IMR-90 (cell line): ENCODE data around the gene SMARCD2.
"Not testable (repeated sequence)": the region's sequence is repeated elsewhere in the genome, so short reads cannot be mapped to it uniquely, and the experiment has no call there.

Experiments
- CEBPB ChIP-seq: IDR thresholded peaks from 2 replicates; pipeline ENCODE4 v1.6.1; 2012; ENCODE audit warnings: low read depth, low read length, improper control_type of control experiment
- CHD1 ChIP-seq: IDR thresholded peaks from 2 replicates; pipeline ENCODE4 v1.6.1; 2012; ENCODE audit warnings: low read depth, low read length, improper control_type of control experiment
- FOS ChIP-seq: fragments of 150-350 bp; IDR thresholded peaks from 2 replicates; pipeline ENCODE4 v1.6.1; 2016; ENCODE audit warnings: low read depth, low read length
- MXI1 ChIP-seq: IDR thresholded peaks from 2 replicates; pipeline ENCODE4 v1.6.1; 2012; ENCODE audit warnings: low read depth, mild to moderate bottlenecking, low read length, moderate library complexity, borderline replicate concordance
- NFE2L2 ChIP-seq: fragments of 150-350 bp; IDR thresholded peaks from 2 replicates; pipeline ENCODE4 v1.6.1; 2016; ENCODE audit warnings: low read depth, mild to moderate bottlenecking, low read length
- POLR2A ChIP-seq: IDR thresholded peaks from 2 replicates; pipeline ENCODE4 v1.6.1; 2012; ENCODE audit warnings: mild to moderate bottlenecking, low read depth, low read length
- RAD21 ChIP-seq: IDR thresholded peaks from 2 replicates; pipeline ENCODE4 v1.6.1; 2012; ENCODE audit warnings: low read length, improper control_type of control experiment
- SMC3 ChIP-seq: fragments of 150-350 bp; IDR thresholded peaks from 2 replicates; pipeline ENCODE4 v1.6.1; 2016; ENCODE audit warnings: low read depth, mild to moderate bottlenecking, antibody characterized with exemption, low read length, moderate library complexity
- TF ChIP-seq, protein P1 (sequence below): conservative IDR thresholded peaks from 2 replicates; pipeline ENCODE4 v1.5.1; 2012; ENCODE audit warnings: mild to moderate bottlenecking, low read depth, low read length, improper control_type of control experiment
- TF ChIP-seq, protein P2 (sequence below): fragments of 150-350 bp; IDR thresholded peaks from 2 replicates; pipeline ENCODE4 v1.6.1; 2017; ENCODE audit warnings: mild to moderate bottlenecking, antibody characterized with exemption, low read length, low read depth

DNA sequence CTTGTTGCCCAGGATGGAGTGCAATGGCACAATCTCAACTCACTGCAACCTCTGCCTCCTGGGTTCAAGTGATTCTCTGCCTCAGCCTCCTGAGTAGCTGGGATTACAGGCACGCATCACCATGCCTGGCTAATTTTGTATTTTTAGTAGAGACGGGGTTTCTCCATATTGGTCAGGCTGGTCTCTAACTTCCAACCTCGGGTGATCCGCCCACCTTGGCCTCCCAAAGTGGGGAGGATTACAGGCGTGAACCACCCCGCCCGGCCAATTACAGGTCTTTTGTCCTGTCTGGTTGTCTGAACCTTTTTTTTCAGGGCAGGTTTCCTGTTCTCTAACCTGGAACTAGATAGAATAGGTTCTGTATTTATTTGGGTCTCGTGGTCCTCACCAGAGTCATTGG lies 13.9 kb upstream of the SMARCD2 start:
- TF ChIP-seq, protein P1, sequence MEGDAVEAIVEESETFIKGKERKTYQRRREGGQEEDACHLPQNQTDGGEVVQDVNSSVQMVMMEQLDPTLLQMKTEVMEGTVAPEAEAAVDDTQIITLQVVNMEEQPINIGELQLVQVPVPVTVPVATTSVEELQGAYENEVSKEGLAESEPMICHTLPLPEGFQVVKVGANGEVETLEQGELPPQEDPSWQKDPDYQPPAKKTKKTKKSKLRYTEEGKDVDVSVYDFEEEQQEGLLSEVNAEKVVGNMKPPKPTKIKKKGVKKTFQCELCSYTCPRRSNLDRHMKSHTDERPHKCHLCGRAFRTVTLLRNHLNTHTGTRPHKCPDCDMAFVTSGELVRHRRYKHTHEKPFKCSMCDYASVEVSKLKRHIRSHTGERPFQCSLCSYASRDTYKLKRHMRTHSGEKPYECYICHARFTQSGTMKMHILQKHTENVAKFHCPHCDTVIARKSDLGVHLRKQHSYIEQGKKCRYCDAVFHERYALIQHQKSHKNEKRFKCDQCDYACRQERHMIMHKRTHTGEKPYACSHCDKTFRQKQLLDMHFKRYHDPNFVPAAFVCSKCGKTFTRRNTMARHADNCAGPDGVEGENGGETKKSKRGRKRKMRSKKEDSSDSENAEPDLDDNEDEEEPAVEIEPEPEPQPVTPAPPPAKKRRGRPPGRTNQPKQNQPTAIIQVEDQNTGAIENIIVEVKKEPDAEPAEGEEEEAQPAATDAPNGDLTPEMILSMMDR: not testable (repeated sequence)
- not testable (repeated sequence) for TF ChIP-seq RAD21, MXI1, NFE2L2, POLR2A, SMC3, CHD1, FOS, CEBPB
- TF ChIP-seq, protein P2, sequence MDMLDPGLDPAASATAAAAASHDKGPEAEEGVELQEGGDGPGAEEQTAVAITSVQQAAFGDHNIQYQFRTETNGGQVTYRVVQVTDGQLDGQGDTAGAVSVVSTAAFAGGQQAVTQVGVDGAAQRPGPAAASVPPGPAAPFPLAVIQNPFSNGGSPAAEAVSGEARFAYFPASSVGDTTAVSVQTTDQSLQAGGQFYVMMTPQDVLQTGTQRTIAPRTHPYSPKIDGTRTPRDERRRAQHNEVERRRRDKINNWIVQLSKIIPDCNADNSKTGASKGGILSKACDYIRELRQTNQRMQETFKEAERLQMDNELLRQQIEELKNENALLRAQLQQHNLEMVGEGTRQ: not testable (repeated sequence)
